Parathyroid adenoma (tissue), 2 donors: ENCODE measurements around the gene NLRP1.

ENCODE experiments used
- H2AFZ ChIP-seq: fragments of 300-600 bp; sonication (generic); one replicate; pipeline ENCODE4 v1.7.0; 2017; ENCODE audit warnings: antibody characterized with exemption, mild to moderate bottlenecking
- H3K27ac ChIP-seq: fragments of 300-600 bp; sonication (generic); one replicate; pipeline ENCODE4 v1.7.0; 2017
- H3K27me3 ChIP-seq: fragments of 300-600 bp; sonication (generic); one replicate; pipeline ENCODE4 v1.7.0; 2017; ENCODE audit warnings: low read length; ENCODE audit not compliant: control insufficient read depth, insufficient read depth
- H3K36me3 ChIP-seq: fragments of 300-600 bp; sonication (generic); one replicate; pipeline ENCODE4 v1.7.0; 2017; ENCODE audit warnings: low read length; ENCODE audit not compliant: control insufficient read depth, insufficient read depth
- H3K4me1 ChIP-seq: fragments of 300-600 bp; sonication (generic); one replicate; pipeline ENCODE4 v1.7.0; 2017; ENCODE audit warnings: control low read depth
- H3K4me2 ChIP-seq: fragments of 300-600 bp; sonication (generic); one replicate; pipeline ENCODE4 v1.7.0; 2017; ENCODE audit warnings: low read length
- H3K4me3 ChIP-seq: fragments of 300-600 bp; sonication (generic); one replicate; pipeline ENCODE4 v1.7.0; 2017; ENCODE audit warnings: low read depth, low read length
- H3K79me2 ChIP-seq: fragments of 300-600 bp; sonication (generic); one replicate; pipeline ENCODE4 v1.7.0; 2017; ENCODE audit warnings: control low read depth
- H3K9ac ChIP-seq: fragments of 300-600 bp; sonication (generic); one replicate; pipeline ENCODE4 v1.7.0; 2017; ENCODE audit warnings: mild to moderate bottlenecking
- H3K9me3 ChIP-seq: fragments of 300-600 bp; sonication (generic); one replicate; pipeline ENCODE4 v1.7.0; 2017; ENCODE audit warnings: low read length; ENCODE audit not compliant: control insufficient read depth
- TF ChIP-seq, protein P1 (sequence below): fragments of 300-600 bp; sonication (generic); IDR thresholded peaks from one replicate; pipeline ENCODE4 v1.7.0; 2017; ENCODE audit warnings: antibody characterized with exemption, mild to moderate bottlenecking
- donor health status: primary hyperparathyroidism.

NLRP1 gene

DNA sequence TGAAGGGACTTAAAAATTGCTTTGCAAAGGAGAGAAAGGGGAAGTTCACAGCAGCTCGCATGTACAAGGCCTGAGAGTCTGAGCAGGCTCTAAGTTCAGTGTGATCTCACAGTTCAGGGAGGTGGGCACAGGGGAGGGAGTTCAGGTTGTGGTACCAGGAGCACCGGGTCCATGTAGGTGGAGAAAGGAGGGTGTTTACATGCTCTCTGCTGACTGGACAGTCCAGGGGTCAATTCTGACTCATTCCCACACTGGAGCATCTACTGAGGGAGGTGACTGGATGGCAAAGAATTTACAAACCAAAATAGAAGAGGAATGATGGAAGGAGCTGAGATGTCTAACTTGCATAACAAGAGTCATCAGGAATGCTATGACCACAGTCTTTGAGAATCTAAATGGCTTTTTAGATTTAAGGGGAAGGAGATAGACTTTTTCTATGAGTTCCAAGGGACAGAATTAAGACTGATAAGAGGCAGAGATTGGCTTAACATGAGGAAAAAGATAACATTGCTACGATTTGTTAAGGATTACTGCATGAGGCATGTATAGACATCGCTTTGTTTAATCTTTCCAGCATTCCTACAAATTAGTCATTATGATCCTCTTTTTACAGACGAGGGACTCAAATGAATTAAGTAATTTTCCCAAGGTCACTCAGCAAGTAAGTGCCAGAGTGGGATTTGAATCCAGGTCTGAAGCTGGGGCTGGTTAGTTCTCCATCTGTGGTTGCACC, 68.1 kb downstream of the NLRP1 start:
- no peak overlapping the region for H3K9ac ChIP-seq
- no peaks in the 10 kb centered on the region for H3K27me3 ChIP-seq
- no peaks in the 10 kb centered on the region for H3K36me3 ChIP-seq
- no peaks in the 10 kb centered on the region for H3K79me2 ChIP-seq
- no peak overlapping the region for H3K4me2 ChIP-seq
- TF ChIP-seq, protein P1, sequence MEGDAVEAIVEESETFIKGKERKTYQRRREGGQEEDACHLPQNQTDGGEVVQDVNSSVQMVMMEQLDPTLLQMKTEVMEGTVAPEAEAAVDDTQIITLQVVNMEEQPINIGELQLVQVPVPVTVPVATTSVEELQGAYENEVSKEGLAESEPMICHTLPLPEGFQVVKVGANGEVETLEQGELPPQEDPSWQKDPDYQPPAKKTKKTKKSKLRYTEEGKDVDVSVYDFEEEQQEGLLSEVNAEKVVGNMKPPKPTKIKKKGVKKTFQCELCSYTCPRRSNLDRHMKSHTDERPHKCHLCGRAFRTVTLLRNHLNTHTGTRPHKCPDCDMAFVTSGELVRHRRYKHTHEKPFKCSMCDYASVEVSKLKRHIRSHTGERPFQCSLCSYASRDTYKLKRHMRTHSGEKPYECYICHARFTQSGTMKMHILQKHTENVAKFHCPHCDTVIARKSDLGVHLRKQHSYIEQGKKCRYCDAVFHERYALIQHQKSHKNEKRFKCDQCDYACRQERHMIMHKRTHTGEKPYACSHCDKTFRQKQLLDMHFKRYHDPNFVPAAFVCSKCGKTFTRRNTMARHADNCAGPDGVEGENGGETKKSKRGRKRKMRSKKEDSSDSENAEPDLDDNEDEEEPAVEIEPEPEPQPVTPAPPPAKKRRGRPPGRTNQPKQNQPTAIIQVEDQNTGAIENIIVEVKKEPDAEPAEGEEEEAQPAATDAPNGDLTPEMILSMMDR: no peak
- H3K4me3 ChIP-seq: no peak overlapping the region
- H3K4me1 ChIP-seq: no peaks in the 10 kb centered on the region
- H3K27ac ChIP-seq: no peak overlapping the region
- H2AFZ ChIP-seq: no peak overlapping the region
- no peaks in the 10 kb centered on the region for H3K9me3 ChIP-seq

DNA sequence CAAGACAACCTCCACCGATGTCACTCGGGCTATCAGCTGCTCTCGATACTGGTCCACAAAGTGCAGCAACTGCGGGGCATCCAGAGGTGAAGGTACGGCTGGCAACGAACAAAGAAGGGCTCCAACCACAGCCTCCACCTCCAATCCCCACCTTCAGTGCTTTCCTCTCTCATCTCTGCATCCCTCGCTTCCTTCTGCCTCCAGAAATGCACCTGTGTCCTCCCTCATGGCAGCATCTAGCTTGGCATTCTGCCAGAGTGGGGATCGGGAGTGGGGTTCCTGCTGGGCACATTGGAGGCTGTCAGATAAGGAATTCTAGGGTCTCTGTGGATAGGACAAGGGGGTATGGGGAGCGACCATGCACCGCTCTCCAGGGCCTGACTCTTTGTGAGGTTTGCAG, 69.3 kb downstream of the NLRP1 start:
- no peaks in the 10 kb centered on the region for H3K4me1 ChIP-seq
- H3K79me2 ChIP-seq: no peaks in the 10 kb centered on the region
- H3K27ac ChIP-seq: no peak overlapping the region
- no peak overlapping the region for H3K4me2 ChIP-seq
- H3K36me3 ChIP-seq: no peaks in the 10 kb centered on the region
- H3K9me3 ChIP-seq: no peaks in the 10 kb centered on the region
- no peak overlapping the region for H2AFZ ChIP-seq
- no peaks in the 10 kb centered on the region for H3K27me3 ChIP-seq
- TF ChIP-seq, protein P1: no peak
- no peak overlapping the region for H3K4me3 ChIP-seq
- H3K9ac ChIP-seq: no peak overlapping the region

DNA sequence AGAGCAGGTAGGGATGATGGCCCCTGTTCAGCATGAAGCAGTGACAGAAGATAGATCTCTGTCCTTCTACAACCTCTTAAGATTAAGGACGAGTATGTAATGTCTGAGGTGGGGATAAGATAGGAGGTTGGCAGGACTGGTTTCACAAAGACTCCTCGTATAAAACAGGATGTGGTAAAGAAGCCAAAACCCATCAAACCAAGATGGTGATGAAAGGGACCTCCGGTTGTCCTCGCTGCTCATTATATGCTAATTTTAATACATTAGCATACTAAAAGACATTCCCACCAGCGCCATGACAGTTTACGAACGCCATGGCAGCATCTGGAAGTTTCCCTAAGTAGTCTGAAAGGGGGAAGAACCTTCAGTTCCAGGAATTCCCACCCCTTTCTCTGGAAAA, 70.7 kb downstream of the NLRP1 start:
- H3K27ac ChIP-seq: no peak overlapping the region
- H3K36me3 ChIP-seq: no peaks in the 10 kb centered on the region
- H3K27me3 ChIP-seq: no peaks in the 10 kb centered on the region
- no peaks in the 10 kb centered on the region for H3K79me2 ChIP-seq
- H3K9ac ChIP-seq: no peak overlapping the region
- no peak overlapping the region for H3K4me2 ChIP-seq
- H2AFZ ChIP-seq: no peak overlapping the region
- TF ChIP-seq, protein P1: no peak
- no peaks in the 10 kb centered on the region for H3K9me3 ChIP-seq
- no peaks in the 10 kb centered on the region for H3K4me1 ChIP-seq
- H3K4me3 ChIP-seq: no peak overlapping the region

DNA sequence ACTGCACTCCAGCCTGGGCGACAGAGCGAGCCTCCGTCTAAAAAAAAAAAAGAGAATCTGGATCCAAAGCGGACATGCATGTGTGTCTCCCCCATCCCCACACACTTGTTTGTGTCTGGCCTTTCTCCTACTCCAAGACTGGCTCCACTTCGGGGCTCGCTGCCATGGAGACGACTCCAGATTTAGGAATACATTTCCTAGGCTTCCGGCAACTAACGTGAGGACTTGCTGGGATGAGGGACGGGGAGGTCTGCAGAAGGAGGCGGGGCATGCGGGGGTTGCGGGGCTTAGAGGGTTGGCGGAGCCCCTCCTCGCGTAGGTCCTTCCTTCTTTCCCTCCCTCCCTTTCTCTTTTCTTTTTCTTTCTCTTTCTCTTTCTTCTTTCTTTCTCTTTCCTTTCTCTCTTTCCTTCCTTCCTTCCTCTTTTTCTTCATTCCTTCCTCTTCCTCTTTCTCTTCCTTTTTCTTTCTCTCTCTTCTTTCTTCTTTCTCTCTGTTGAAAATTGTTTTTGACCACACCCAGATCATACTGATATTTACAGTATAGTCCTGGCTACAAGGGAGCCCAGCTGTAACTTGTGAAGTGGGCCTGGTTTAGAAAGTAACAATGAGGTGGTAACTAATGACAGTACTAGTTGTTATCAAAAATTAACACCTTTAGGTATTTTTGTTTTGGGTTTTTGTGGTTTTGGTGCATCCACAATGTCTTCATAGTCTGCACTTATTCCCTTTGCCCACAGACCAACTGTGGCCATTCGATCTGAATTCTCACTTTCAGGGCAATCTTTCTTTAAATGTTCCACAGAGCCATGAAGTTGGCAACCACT, 72.7 kb downstream of the NLRP1 start:
- H3K4me1 ChIP-seq: no peaks in the 10 kb centered on the region
- no peak overlapping the region for H3K27ac ChIP-seq
- H3K9ac ChIP-seq: no peak overlapping the region
- H2AFZ ChIP-seq: no peak overlapping the region
- H3K36me3 ChIP-seq: no peaks in the 10 kb centered on the region
- TF ChIP-seq, protein P1: no peak
- H3K27me3 ChIP-seq: no peaks in the 10 kb centered on the region
- H3K79me2 ChIP-seq: no peaks in the 10 kb centered on the region
- H3K4me2 ChIP-seq: no peak overlapping the region
- H3K4me3 ChIP-seq: no peak overlapping the region
- H3K9me3 ChIP-seq: no peaks in the 10 kb centered on the region
